HEK293T (cell line): Measurements from ENCODE around the gene TBX21.
"Not testable (repeated sequence)": the region's sequence is repeated elsewhere in the genome, so short reads cannot be mapped to it uniquely, and the experiment has no call there.

Experiments
- CTCF ChIA-PET: fragments of 350-600 bp; formaldehyde crosslinking; extraction: SDS; loops from one replicate; lab custom pipeline; 2021; ENCODE audit warnings: antibody characterized with exemption, inconsistent platforms; lab: Yijun Ruan, JAX
- POLR2A ChIA-PET: fragments of 350-600 bp; formaldehyde crosslinking; extraction: SDS; loops from one replicate; lab custom pipeline; 2020; ENCODE audit warnings: antibody characterized with exemption, inconsistent platforms; lab: Yijun Ruan, JAX
- DNase-seq: peaks from one replicate; pipeline ENCODE4 v3.0.0; 2012; ENCODE audit warnings: mixed read lengths; ENCODE audit errors: extremely low spot score
- ARNT ChIP-seq: fragments of 450-650 bp; IDR thresholded peaks from 2 replicates; pipeline ENCODE4 v1.6.1; 2017; ENCODE audit warnings: mild to moderate bottlenecking
- BHLHE40 ChIP-seq: fragments of 450-650 bp; IDR thresholded peaks from 2 replicates; pipeline ENCODE4 v1.6.1; 2016; ENCODE audit warnings: mild to moderate bottlenecking, moderate library complexity, borderline replicate concordance
- CTBP1 ChIP-seq: fragments of 450-650 bp; IDR thresholded peaks from 2 replicates; pipeline ENCODE4 v1.6.1; 2016; ENCODE audit warnings: borderline replicate concordance
- ELF4 ChIP-seq: fragments of 450-650 bp; IDR thresholded peaks from 2 replicates; pipeline ENCODE4 v1.6.1; 2017; ENCODE audit warnings: antibody characterized with exemption
- FOXA1 ChIP-seq: fragments of 450-650 bp; IDR thresholded peaks from 2 replicates; pipeline ENCODE4 v1.6.1; 2016; ENCODE audit warnings: mild to moderate bottlenecking
- FOXK2 ChIP-seq: fragments of 450-650 bp; IDR thresholded peaks from 2 replicates; pipeline ENCODE4 v1.6.1; 2016; ENCODE audit warnings: mild to moderate bottlenecking
- FOXM1 ChIP-seq: fragments of 450-650 bp; IDR thresholded peaks from 2 replicates; pipeline ENCODE4 v1.6.1; 2017; ENCODE audit warnings: mild to moderate bottlenecking, borderline replicate concordance
- HDGF ChIP-seq: fragments of 450-650 bp; IDR thresholded peaks from 2 replicates; pipeline ENCODE4 v1.6.1; 2017; ENCODE audit warnings: antibody characterized with exemption, borderline replicate concordance
- L3MBTL2 ChIP-seq: fragments of 450-650 bp; conservative IDR thresholded peaks from 2 replicates; pipeline ENCODE4 v1.6.1; 2016; ENCODE audit warnings: mild to moderate bottlenecking
- LEF1 ChIP-seq: fragments of 450-650 bp; IDR thresholded peaks from 2 replicates; pipeline ENCODE4 v1.6.1; 2017; ENCODE audit warnings: mild to moderate bottlenecking, borderline replicate concordance
- NFRKB ChIP-seq: fragments of 450-650 bp; IDR thresholded peaks from 2 replicates; pipeline ENCODE4 v1.6.1; 2016; ENCODE audit warnings: mild to moderate bottlenecking, moderate library complexity
- PKNOX1 ChIP-seq: fragments of 450-650 bp; IDR thresholded peaks from 2 replicates; pipeline ENCODE4 v1.6.1; 2016
- SP1 ChIP-seq: fragments of 450-650 bp; IDR thresholded peaks from 2 replicates; pipeline ENCODE4 v1.6.1; 2017
- SUZ12 ChIP-seq: fragments of 450-650 bp; IDR thresholded peaks from 2 replicates; pipeline ENCODE4 v1.6.1; 2016; ENCODE audit warnings: mild to moderate bottlenecking
- TARDBP ChIP-seq: fragments of 450-650 bp; IDR thresholded peaks from 2 replicates; pipeline ENCODE4 v1.6.1; 2016
- ZNF384 ChIP-seq: fragments of 450-650 bp; IDR thresholded peaks from 2 replicates; pipeline ENCODE4 v1.6.1; 2016

TBX21 gene

GRCh38 chr17:47763913-47764582 is 31.0 kb downstream of the TBX21 start:
- TF ChIP-seq BHLHE40 (no peak), ELF4 (no peak), SP1 (no peak)
- POLR2A ChIA-PET, result no interaction called here
- CTCF ChIA-PET, result no interaction called here
- no peak for DNase-seq

- not testable (repeated sequence) for DNase-seq
- ChIA-PET POLR2A (interaction anchor here (1.1 kb wide), 1 partner anchor 58 kb away, joined by 4 read pairs; the partner anchor contains the start of genes LRRC46 and MRPL10), CTCF (interaction anchor here (0.8 kb wide), 1 partner anchor 30 kb away, joined by 3 read pairs; no protein-coding TSS in a partner anchor)
Observed at GRCh38 chr17:47773649-47774048, 40.6 kb downstream of the TBX21 start.

GRCh38 chr17:47774331-47774730 is 41.3 kb downstream of the TBX21 start:
- TF ChIP-seq LEF1, result no peak
- no peak for TF ChIP-seq CTBP1
- no peak for TF ChIP-seq SUZ12
- no peak for TF ChIP-seq FOXM1
- TF ChIP-seq ELF4, result no peak
- no peak for TF ChIP-seq SP1
- TF ChIP-seq FOXA1, result no peak
- no peak for TF ChIP-seq ZNF384
- CTCF ChIA-PET, result interaction anchor here (0.8 kb wide), 1 partner anchor 29 kb away, joined by 3 read pairs; no protein-coding TSS in a partner anchor
- no peak for DNase-seq
- POLR2A ChIA-PET, result interaction anchor here (1.1 kb wide), 1 partner anchor 57 kb away, joined by 4 read pairs; the partner anchor contains the start of genes LRRC46 and MRPL10

DNA sequence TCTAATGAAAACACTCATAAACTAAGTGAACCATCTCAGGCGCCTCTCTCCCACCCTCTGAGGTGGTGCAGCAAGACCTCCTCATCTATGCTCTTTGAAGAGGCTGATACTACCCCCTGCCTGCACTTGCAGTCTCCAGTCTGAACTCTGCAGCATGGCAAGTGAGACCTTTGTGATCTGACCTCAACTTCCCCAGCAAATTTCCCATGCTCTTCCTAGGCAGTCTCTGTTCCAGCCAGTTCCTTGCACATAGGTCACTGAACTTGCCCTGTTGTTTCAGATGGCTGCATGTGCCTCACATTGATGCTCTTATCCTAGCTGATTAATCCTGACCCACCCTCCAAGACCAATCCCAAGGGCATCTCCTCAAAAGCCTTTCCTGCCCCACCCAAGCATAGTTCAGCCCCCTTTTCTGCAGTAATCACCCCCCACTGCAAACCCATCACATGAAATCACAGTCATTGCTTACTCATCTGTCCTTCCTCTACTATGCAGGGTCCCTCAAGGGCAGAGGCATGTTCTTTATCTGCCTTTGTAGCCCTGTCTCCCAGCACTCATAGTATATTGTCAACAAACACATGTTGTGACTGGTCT is 42.0 kb downstream of the TBX21 start:
- CTCF ChIA-PET, result interaction anchor here (0.8 to 1.1 kb wide), 2 partner anchors 9 to 15 kb away, joined by 3 to 4 read pairs; no protein-coding TSS in a partner anchor
- TF ChIP-seq FOXA1 (no peak), NFRKB (no peak), HDGF (no peak), LEF1 (no peak), SUZ12 (no peak), FOXM1 (no peak), ZNF384 (no peak), ELF4 (no peak), FOXK2 (no peak), L3MBTL2 (no peak), BHLHE40 (no peak), ARNT (no peak)
- POLR2A ChIA-PET, result no interaction called here
- no peak for DNase-seq

DNA sequence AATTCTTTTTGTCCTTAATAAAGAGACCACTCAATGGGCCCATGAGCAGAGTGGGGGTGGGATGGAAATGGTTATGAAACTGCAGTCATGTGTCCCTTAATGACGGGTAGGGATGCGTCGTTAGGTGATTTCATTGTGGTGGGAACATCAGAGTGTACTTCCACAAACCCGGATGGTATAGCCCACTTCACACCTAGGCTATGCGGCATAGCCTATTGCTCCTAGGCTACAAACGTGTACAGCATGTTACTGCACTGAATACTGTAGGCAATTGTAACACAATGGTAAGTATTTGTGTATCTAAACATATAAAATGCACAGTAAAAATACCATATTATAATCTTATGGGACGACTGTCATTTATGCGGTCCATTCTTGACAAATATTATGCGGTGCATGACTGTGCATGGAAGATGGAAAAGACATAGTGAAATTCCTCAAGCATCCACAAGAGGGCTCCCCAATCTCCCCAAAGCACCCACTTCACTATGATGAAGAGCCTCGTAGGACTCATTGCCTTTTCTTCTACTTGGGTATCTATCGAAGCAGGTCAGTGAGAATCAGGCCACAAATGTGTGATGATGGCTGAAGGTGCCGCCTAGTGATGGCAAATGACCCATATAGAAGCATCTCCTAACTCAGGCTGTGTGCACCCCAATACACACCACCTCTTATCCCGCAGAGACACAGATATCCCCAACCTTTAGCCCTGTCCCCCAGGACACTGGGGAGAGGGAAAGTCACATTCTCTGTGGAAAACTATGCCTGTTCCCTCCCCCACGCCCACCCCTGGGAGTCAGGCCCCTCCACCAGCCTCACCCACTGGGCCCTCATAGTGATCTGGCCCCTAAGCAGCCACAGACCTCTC is 43.5 kb downstream of the TBX21 start:
- POLR2A ChIA-PET, result no interaction called here
- peak; percentile 69 for DNase-seq
- CTCF ChIA-PET, result interaction anchor here (1.1 kb wide), 1 partner anchor 13 kb away, joined by 4 read pairs; no protein-coding TSS in a partner anchor
- TF ChIP-seq L3MBTL2 (no peak), FOXK2 (no peak), SP1 (no peak), TARDBP (no peak), PKNOX1 (no peak), CTBP1 (no peak), FOXM1 (no peak), ZNF384 (no peak), SUZ12 (no peak), FOXA1 (no peak), NFRKB (no peak), LEF1 (no peak), HDGF (no peak)

DNA sequence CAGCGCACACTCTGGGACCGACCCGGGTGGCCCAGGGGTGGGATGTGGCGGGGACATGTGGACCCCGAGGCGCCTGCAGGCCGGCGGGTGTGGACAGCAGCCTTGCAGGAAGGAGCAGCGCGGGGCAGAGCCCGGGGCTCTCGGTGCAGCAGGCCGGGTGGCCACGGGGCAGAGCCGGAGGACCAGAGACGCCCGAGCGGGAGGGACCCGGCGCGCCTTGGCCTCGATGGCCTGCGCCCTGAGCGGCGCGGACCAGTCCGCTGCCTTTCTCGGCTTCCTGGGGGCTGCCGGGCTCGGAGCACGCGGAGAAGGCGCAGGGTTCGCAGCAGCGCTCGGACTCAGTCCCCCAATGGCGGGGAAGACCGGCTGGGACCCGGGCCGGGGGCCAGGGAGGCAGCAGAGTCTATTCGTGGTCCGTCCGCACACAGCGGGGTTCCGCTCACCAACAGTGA is 45.2 kb downstream of the TBX21 start:
- ChIA-PET CTCF (no interaction called here), POLR2A (no interaction called here)
- no peak for DNase-seq
- TF ChIP-seq FOXM1 (no peak), PKNOX1 (no peak), ELF4 (no peak), HDGF (no peak), TARDBP (no peak), FOXA1 (no peak), SUZ12 (no peak), SP1 (no peak), L3MBTL2 (no peak), BHLHE40 (no peak), FOXK2 (no peak), LEF1 (no peak), NFRKB (no peak), CTBP1 (no peak), ARNT (no peak), ZNF384 (no peak)
